Panc1 (cell line): ENCODE results near the gene UBE2O. TPM values are rescaled to one million over a fixed set of nuclear protein-coding genes. Genes with fewer than 3 reads are reported as not detected.

Experiments
- ATAC-seq: fragments of 200-7000 bp; cut with Tn5 transposase; 2 replicates; pipeline ENCODE4 v1.9.1; 2020; ENCODE audit warnings: mild to moderate bottlenecking, moderate library complexity
- BruUV-seq: library from RNA; stranded (reverse); fragments of 400-500 nt; replicated peaks from 2 replicates; lab custom pipeline; 2021; lab: Mats Ljungman, UMichigan
- CTCF ChIA-PET: fragments of 300-600 bp; sonication (Branson Sonifier 250); formaldehyde crosslinking; loops from one replicate; lab custom pipeline; 2022; ENCODE audit warnings: antibody characterized with exemption; lab: Charles Lee
- POLR2A ChIA-PET: fragments of 300-600 bp; sonication (Branson Sonifier 250); formaldehyde crosslinking; loops from one replicate; lab custom pipeline; 2022; ENCODE audit warnings: antibody characterized with exemption; lab: Charles Lee
- DNase-seq: peaks from one replicate; pipeline ENCODE4 v3.0.0-alpha.2; 2010; ENCODE audit warnings: low read depth, low spot score
- H3K27ac ChIP-seq: 2 replicates; pipeline ENCODE4 v1.5.1; 2011; ENCODE audit warnings: mild to moderate bottlenecking, low read length, inconsistent platforms
- H3K27me3 ChIP-seq: fragments of 200-500 bp; sonication (Bioruptor generic); 2 replicates; pipeline ENCODE4 v1.6.0; 2014; ENCODE audit warnings: low read length, inconsistent platforms; ENCODE audit not compliant: control insufficient read depth, insufficient read depth
- H3K36me3 ChIP-seq: fragments of 200-500 bp; sonication (Bioruptor generic); 2 replicates; pipeline ENCODE4 v1.5.1; 2014; ENCODE audit warnings: inconsistent platforms, mild to moderate bottlenecking, low read length, moderate library complexity; ENCODE audit not compliant: control insufficient read depth, insufficient read depth
- H3K4me1 ChIP-seq: 2 replicates; pipeline ENCODE4 v1.5.1; 2011; ENCODE audit warnings: inconsistent platforms, mild to moderate bottlenecking, low read length, moderate library complexity; ENCODE audit not compliant: control insufficient read depth, insufficient read depth
- H3K4me3 ChIP-seq, 2 experiments: 2 replicates each; pipeline ENCODE4 v1.5.1; 2011 to 2012; ENCODE audit warnings: low read depth in 2 of 2, low read length in 2 of 2, mild to moderate bottlenecking in 2 of 2, inconsistent platforms in 1 of 2, moderate library complexity in 1 of 2
- H3K9me3 ChIP-seq: fragments of 200-500 bp; sonication (Bioruptor generic); 2 replicates; pipeline ENCODE4 v1.5.1; 2014; ENCODE audit warnings: low read depth, mild to moderate bottlenecking, inconsistent platforms, low read length, moderate library complexity; ENCODE audit not compliant: control insufficient read depth, insufficient read depth
- POLR2AphosphoS5 ChIP-seq: IDR thresholded peaks from 2 replicates; pipeline ENCODE4 v1.6.1; 2012; ENCODE audit warnings: mild to moderate bottlenecking, low read depth, low read length, moderate library complexity
- REST ChIP-seq, 2 experiments: IDR thresholded peaks; 2 replicates each; pipeline ENCODE4 v1.6.1; 2011 to 2012; ENCODE audit warnings: low read depth in 2 of 2, control low read depth in 1 of 2, low read length in 1 of 2, mild to moderate bottlenecking in 1 of 2, moderate library complexity in 1 of 2; ENCODE audit not compliant: insufficient read depth in 1 of 2
- SIN3A ChIP-seq: IDR thresholded peaks from 2 replicates; pipeline ENCODE4 v1.6.1; 2012; ENCODE audit warnings: low read depth, mild to moderate bottlenecking, low read length, moderate library complexity, borderline replicate concordance; ENCODE audit not compliant: insufficient read depth
- TCF7L2 ChIP-seq: IDR thresholded peaks from 2 replicates; pipeline ENCODE4 v1.6.1; 2011; ENCODE audit warnings: mild to moderate bottlenecking, low read depth, low read length, inconsistent platforms
- in situ Hi-C: cut with HindIII; loops from 2 replicates; pipeline ENCODE4 v1.10.0; 2016; ENCODE audit warnings: low sequenced_read_pairs, low pct_unique_long_range_greater_than_20kb
- intact Hi-C: fragments of 100-400 bp; cut with micrococcal nuclease; formaldehyde crosslinking; loops from one replicate; pipeline ENCODE4 v1.10.0; 2022; ENCODE audit not compliant: unreplicated experiment
- total RNA-seq: library from RNA; stranded (reverse); gene quantifications from one replicate; pipeline ENCODE4 v1.2.1, GENCODE V29; 2021; ENCODE audit not compliant: unreplicated experiment
- TF ChIP-seq, protein P1 (sequence below): fragments of 450-650 bp; IDR thresholded peaks from 2 replicates; pipeline ENCODE4 v1.5.1; 2017; ENCODE audit warnings: mild to moderate bottlenecking

Gene UBE2O
- total RNA-seq, 1 experiment from 2014 or later: 47.5 TPM

GRCh38 chr17:76467809-76468633 is 15.1 kb upstream of the UBE2O start:
- POLR2A ChIA-PET: no interaction called here

GRCh38 chr17:76467366-76467765 is 14.4 kb upstream of the UBE2O start, which contains the start of gene AANAT:
AANAT (plus strand) TSS chr17:76467603; CDS start chr17:76468747, 1,144 bp downstream.
- DNase-seq (no peak), ATAC-seq (no peak)
- Histone ChIP-seq H3K27ac (no peak within 1 kb of the TSS), H3K36me3 (no peaks in the 10 kb centered on the region), H3K9me3 (no peaks in the 10 kb centered on the region), H3K4me3 (no peak within 1 kb of the TSS), H3K4me1 (peaks cover 5% of the 10 kb centered on the region; the same call in 1 of the 2 replicates), H3K27me3 (no peaks in the 10 kb centered on the region)
- POLR2A ChIA-PET: interaction anchor here (0.6 kb wide), 1 partner anchor 99 kb away, joined by 7 read pairs; no protein-coding TSS in a partner anchor
- in situ Hi-C loops: no loop called here
- intact Hi-C loops: no loop called here
- BruUV-seq: no TSS peak
- no peak for TF ChIP-seq SIN3A
- no peak for TF ChIP-seq POLR2AphosphoS5
- TF ChIP-seq, protein P1, sequence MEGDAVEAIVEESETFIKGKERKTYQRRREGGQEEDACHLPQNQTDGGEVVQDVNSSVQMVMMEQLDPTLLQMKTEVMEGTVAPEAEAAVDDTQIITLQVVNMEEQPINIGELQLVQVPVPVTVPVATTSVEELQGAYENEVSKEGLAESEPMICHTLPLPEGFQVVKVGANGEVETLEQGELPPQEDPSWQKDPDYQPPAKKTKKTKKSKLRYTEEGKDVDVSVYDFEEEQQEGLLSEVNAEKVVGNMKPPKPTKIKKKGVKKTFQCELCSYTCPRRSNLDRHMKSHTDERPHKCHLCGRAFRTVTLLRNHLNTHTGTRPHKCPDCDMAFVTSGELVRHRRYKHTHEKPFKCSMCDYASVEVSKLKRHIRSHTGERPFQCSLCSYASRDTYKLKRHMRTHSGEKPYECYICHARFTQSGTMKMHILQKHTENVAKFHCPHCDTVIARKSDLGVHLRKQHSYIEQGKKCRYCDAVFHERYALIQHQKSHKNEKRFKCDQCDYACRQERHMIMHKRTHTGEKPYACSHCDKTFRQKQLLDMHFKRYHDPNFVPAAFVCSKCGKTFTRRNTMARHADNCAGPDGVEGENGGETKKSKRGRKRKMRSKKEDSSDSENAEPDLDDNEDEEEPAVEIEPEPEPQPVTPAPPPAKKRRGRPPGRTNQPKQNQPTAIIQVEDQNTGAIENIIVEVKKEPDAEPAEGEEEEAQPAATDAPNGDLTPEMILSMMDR: no peak
- no peak for TF ChIP-seq TCF7L2
- TF ChIP-seq REST (IDR thresholded peaks at IDR 0.05; ENCODE audit: insufficient read depth in 1 of 2, low read depth in 2 of 2, low read length in 1 of 2): no peak
- CTCF ChIA-PET: interaction anchor here (0.5 to 1.9 kb wide), 9 partner anchors 14 to 753 kb away, joined by 3 to 10 read pairs (median 4); partner anchors contain the start of gene ST6GALNAC2

More at GRCh38 chr17:76467809-76468633, 15.1 kb upstream of the UBE2O start:
- TF ChIP-seq SIN3A (no peak), TCF7L2 (no peak), POLR2AphosphoS5 (no peak), REST (IDR thresholded peaks at IDR 0.05; ENCODE audit: insufficient read depth in 1 of 2, low read depth in 2 of 2, low read length in 1 of 2) (no peak)
- TF ChIP-seq, protein P1: no peak
- H3K9me3 ChIP-seq: no peaks in the 10 kb centered on the region
- intact Hi-C loops: no loop called here
- no peak overlapping the region for H3K4me3 ChIP-seq
- CTCF ChIA-PET: interaction anchor here (0.7 to 1.9 kb wide), 4 partner anchors 28 to 39 kb away, joined by 3 to 9 read pairs (median 6); no protein-coding TSS in a partner anchor
- H3K27me3 ChIP-seq: no peaks in the 10 kb centered on the region
- H3K4me1 ChIP-seq: peaks cover 5% of the 10 kb centered on the region; the same call in 1 of the 2 replicates
- no peak for ATAC-seq
- BruUV-seq: no TSS peak
- DNase-seq: no peak
- no peak overlapping the region for H3K27ac ChIP-seq
- no peaks in the 10 kb centered on the region for H3K36me3 ChIP-seq
- in situ Hi-C loops: no loop called here
